Aorta (tissue), 5 donors: ENCODE data around the gene SLC38A4. TPM values are rescaled to one million over a fixed set of nuclear protein-coding genes. Genes with fewer than 3 reads are reported as not detected.
A peak's percentile ranks its signal among the peaks of the same experiment; 100 is the strongest.
"Not testable (repeated sequence)": the region's sequence is repeated elsewhere in the genome, so short reads cannot be mapped to it uniquely, and the experiment has no call there.

ENCODE experiments used
- ATAC-seq: fragments of 200-7000 bp; cut with Tn5 transposase; one replicate; pipeline ENCODE4 v1.9.1; 2022; ENCODE audit warnings: moderate library complexity; ENCODE audit not compliant: low FRiP score
- DNase-seq, 2 donors: peaks; one replicate each; pipeline ENCODE4 v3.0.0-alpha.2; 2020
- H3K27ac ChIP-seq, 2 donors: one replicate each; pipeline ENCODE4 v1.5.1; 2013; ENCODE audit warnings: low read length in 2 of 2, mild to moderate bottlenecking in 2 of 2, moderate library complexity in 2 of 2, control low read depth in 1 of 2, inconsistent platforms in 1 of 2, low read depth in 1 of 2
- H3K27me3 ChIP-seq, 2 donors: one replicate each; pipeline ENCODE4 v1.6.1; 2013; ENCODE audit warnings: control low read depth in 1 of 2, low read length in 1 of 2, mild to moderate bottlenecking in 1 of 2, moderate library complexity in 1 of 2; ENCODE audit not compliant: insufficient read depth in 2 of 2, control insufficient read depth in 1 of 2
- H3K36me3 ChIP-seq, 2 donors: one replicate each; pipeline ENCODE4 v1.6.1; 2013; ENCODE audit warnings: control low read depth in 1 of 2, low read length in 1 of 2, mild to moderate bottlenecking in 1 of 2; ENCODE audit not compliant: insufficient read depth in 2 of 2, control insufficient read depth in 1 of 2
- H3K4me1 ChIP-seq, 2 donors: one replicate each; pipeline ENCODE4 v1.6.1; 2013; ENCODE audit warnings: low read length in 2 of 2, control low read depth in 1 of 2, mild to moderate bottlenecking in 1 of 2, moderate library complexity in 1 of 2; ENCODE audit not compliant: insufficient read depth in 2 of 2, control insufficient read depth in 1 of 2
- H3K4me3 ChIP-seq, 2 donors: one replicate each; pipeline ENCODE4 v1.5.1; 2013; ENCODE audit warnings: low read length in 2 of 2, control low read depth in 1 of 2, mild to moderate bottlenecking in 1 of 2
- H3K9me3 ChIP-seq: one replicate; pipeline ENCODE4 v1.6.1; 2013; ENCODE audit warnings: mild to moderate bottlenecking, low read length; ENCODE audit not compliant: control insufficient read depth
- WGBS, 2 donors: extraction: QIAGEN DNeasy Blood & Tissue Kit; methylation state at CpG; one replicate each; pipeline ENCODE4 v1.1.7; 2013; 5-methylcytosine and 5-hydroxymethylcytosine counted together
- intact Hi-C, 2 donors: fragments of 100-400 bp; cut with DNase I; formaldehyde crosslinking; loops; one replicate each; pipeline versions ENCODE4 v1.14.2 to v1.15.0; 2022
- long read RNA-seq, 2 donors: library from polyadenylated mRNA; unstranded; transcript quantifications; one replicate each; pipeline ENCODE4 v2.0.0, GENCODE V29; 2020 to 2021
- polyA plus RNA-seq, 2 donors: library from polyadenylated mRNA; stranded (reverse); fragments of 200-250 nt; gene quantifications; one replicate each; pipeline ENCODE4 v1.2.3, GENCODE V29; 2013
- total RNA-seq, 2 donors: library from RNA; stranded (reverse); fragmentation: NEBNext Ultra II Directional; extraction: Animal tissue kit (Norgen Biotek cat#: 25700); gene quantifications; one replicate each; pipeline ENCODE4 v1.2.1, GENCODE V29; 2021
- donor health status: healthy with polysubstance abuse.
- donor health status: Bipolar disorder and iron deficiency.
- donor health status: DM: no; HTN: no; CAD: no.
- donor health status: DM: no; HTN: no; CAD: no.
- donor health status: DM: yes; HTN: yes; CAD: no.

The SLC38A4 gene
- under 1 TPM; 0.12 to 0.65 TPM for total RNA-seq
- polyA plus RNA-seq: under 1 TPM in 1 of 2 donors, not detected in 1; 0.03 TPM
- long read RNA-seq, donor 1: 0 reads
- long read RNA-seq, donor 2, partial matches to known transcripts: 0 of 2 reads
- long read RNA-seq, donor 2, other reads (novel, unspliced or antisense): 2 of 2 reads

DNA sequence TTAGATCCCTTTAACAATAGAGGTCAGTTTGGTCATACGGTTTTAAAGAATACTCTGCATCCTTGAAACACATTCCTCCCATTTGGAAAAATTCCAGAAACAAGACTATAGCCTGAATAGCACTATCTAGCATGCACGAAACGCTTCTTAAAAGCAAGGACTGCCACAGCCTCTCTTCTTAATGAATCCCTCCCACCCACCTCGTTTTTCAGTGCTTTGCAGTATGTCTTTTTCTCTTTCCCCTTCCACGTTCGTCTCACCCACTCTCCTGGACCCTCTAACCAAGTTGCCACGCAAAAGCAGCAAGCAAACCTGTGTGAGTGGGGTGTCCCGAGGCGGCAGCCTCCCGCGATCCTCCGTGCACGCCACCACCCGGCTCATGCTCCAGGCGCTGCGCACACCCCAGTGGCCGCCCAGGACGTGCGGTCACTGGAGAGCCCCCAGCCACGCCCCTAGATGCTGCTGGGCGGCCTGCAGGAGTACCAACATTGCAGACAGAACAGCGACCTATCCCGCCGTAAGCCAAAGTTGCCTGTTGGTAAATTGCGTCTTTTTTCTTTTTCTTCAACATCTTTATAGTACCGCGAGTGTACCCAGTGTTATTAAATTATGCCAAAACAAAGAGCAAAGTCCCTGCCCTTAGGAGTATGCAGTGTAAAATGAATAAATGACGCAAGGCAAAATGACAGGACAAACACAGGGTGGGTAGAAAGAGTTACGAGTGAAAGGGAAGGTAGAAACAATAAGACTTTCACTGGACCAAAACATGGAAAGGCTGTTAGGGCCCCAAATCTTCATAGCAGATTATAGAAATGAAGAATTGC is at the start of gene SLC38A4:
SLC38A4 (minus strand) TSS at position 407 of the 824 bp plus-strand sequence. CDS start 32,926 bp downstream, outside the sequence.
- Histone ChIP-seq H3K27ac (no peak within 1 kb of the TSS), H3K9me3 (no peaks in the 10 kb centered on the region), H3K36me3 (no peaks in the 10 kb centered on the region), H3K4me3 (no peak within 1 kb of the TSS), H3K4me1 (no peaks in the 10 kb centered on the region), H3K27me3 (no peaks in the 10 kb centered on the region)
- ATAC-seq (peak; percentile 57), DNase-seq (peak in 1 of 2 donors; percentile 82)
- intact Hi-C loops: no loop called here
- 10 to 11% methylated on average over 29 of the region's 29 CpGs for WGBS, 2 donors

GRCh38 chr12:46875095-46875494 is 49.3 kb upstream of the SLC38A4 start:
- ATAC-seq: no peak
- H3K9me3 ChIP-seq: peaks cover 5% of the 10 kb centered on the region

DNA sequence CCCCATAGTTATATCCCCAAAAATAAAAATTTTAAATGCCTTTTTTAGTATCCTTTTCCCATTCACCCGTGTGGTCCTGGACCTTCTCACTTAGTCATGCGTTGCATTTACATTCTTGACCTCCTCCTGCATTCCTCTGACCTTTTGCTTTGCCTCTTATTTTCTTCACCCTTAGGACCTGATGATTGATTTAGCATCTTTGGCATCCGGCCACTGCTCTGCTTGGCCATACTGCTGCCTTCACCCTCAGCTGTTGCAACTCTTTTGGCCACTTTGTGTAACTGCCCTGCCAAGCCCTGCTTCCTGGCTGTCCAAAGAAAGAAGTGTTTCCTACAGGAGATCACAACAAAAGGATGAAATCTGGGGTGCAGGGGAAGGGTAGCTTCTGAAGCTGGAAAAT is 48.8 kb upstream of the SLC38A4 start:
- intact Hi-C loops: no loop called here
- Histone ChIP-seq H3K36me3 (no peaks in the 10 kb centered on the region), H3K9me3 (peaks cover 5% of the 10 kb centered on the region), H3K27me3 (no peaks in the 10 kb centered on the region), H3K4me1 (no peaks in the 10 kb centered on the region), H3K4me3 (no peak overlapping the region), H3K27ac (no peak overlapping the region)
- ATAC-seq (no peak), DNase-seq (no peak)
- WGBS, 2 donors: 6 to 21% methylated on average over 3 of the region's 3 CpGs

More at GRCh38 chr12:46875095-46875494, 49.3 kb upstream of the SLC38A4 start:
- DNase-seq: no peak
- H3K36me3 ChIP-seq: no peaks in the 10 kb centered on the region
- WGBS, 2 donors: 80 to 83% methylated on average over 1 of the region's 1 CpG
- no peak overlapping the region for H3K4me3 ChIP-seq
- no peaks in the 10 kb centered on the region for H3K4me1 ChIP-seq
- intact Hi-C loops: no loop called here
- H3K27me3 ChIP-seq: no peaks in the 10 kb centered on the region
- H3K27ac ChIP-seq: no peak overlapping the region

DNA sequence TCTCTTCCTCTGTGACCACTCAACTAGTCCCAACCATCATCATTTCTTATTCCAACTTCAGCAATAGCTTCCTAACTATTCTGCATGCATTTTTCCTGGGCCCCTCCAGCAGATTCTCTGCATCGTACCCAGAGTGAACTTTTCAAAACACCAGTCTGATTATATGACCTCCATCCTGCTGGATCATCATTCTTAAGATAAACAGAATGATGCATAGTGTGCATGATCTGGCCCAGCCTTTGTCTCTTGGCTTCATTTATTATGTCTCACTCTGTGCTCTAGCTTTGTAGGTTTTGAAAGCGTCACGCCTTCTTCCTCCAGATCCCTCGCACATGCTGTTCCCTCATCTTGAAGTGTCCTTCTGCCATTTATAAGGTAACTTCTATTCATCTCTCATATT is 46.3 kb upstream of the SLC38A4 start:
- intact Hi-C loops: no loop called here
- 84 to 87% methylated on average over 4 of the region's 4 CpGs for WGBS, 2 donors
- DNase-seq (no peak), ATAC-seq (no peak)
- Histone ChIP-seq H3K36me3 (no peaks in the 10 kb centered on the region), H3K27me3 (no peaks in the 10 kb centered on the region), H3K4me3 (no peak overlapping the region), H3K9me3 (peaks cover 2% of the 10 kb centered on the region), H3K27ac (no peak overlapping the region), H3K4me1 (no peaks in the 10 kb centered on the region)

GRCh38 chr12:46865311-46865710 is 39.5 kb upstream of the SLC38A4 start:
- Histone ChIP-seq H3K27ac (no peak overlapping the region), H3K4me1 (no peaks in the 10 kb centered on the region), H3K9me3 (peaks cover 6% of the 10 kb centered on the region), H3K36me3 (no peaks in the 10 kb centered on the region), H3K27me3 (no peaks in the 10 kb centered on the region), H3K4me3 (no peak overlapping the region)
- intact Hi-C loops: no loop called here
- DNase-seq (no peak), ATAC-seq (no peak)

GRCh38 chr12:46858368-46858767 is 32.6 kb upstream of the SLC38A4 start:
- 83 to 89% methylated on average over 4 of the region's 4 CpGs for WGBS, 2 donors
- intact Hi-C loops: no loop called here
- ATAC-seq: no peak
- DNase-seq: no peak
- H3K4me1 ChIP-seq: no peaks in the 10 kb centered on the region
- H3K27me3 ChIP-seq: no peaks in the 10 kb centered on the region
- peaks cover 1% of the 10 kb centered on the region for H3K9me3 ChIP-seq
- H3K27ac ChIP-seq: no peak overlapping the region
- no peaks in the 10 kb centered on the region for H3K36me3 ChIP-seq
- no peak overlapping the region for H3K4me3 ChIP-seq

- no peaks in the 10 kb centered on the region for H3K36me3 ChIP-seq
- H3K27ac ChIP-seq: no peak overlapping the region
- no peak overlapping the region for H3K4me3 ChIP-seq
- intact Hi-C loops: no loop called here
- peaks cover 1% of the 10 kb centered on the region for H3K9me3 ChIP-seq
- no peaks in the 10 kb centered on the region for H3K27me3 ChIP-seq
- ATAC-seq (no peak), DNase-seq (no peak)
- H3K4me1 ChIP-seq: no peaks in the 10 kb centered on the region
Observed at GRCh38 chr12:46857486-46857885, 31.7 kb upstream of the SLC38A4 start.

DNA sequence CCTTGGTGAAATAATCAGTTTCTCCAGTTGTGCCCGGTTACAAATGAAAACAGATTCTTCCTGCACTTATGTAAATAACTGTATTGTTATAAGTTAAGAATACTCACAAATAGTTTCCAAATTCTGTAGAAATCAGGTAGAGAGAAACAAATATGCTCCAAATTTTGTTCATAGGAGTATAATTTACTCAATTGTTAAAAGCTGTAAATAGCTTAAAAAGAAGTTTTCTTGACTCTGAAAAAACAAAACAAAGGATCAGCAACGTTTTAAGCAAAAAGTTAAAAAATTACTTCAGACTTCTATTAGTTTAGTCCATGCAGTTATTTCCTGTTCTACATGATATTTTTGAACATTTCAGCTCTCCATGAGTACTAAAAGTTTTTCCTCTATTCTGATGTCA is 30.0 kb upstream of the SLC38A4 start:
- Histone ChIP-seq H3K27ac (no peak overlapping the region), H3K27me3 (no peaks in the 10 kb centered on the region), H3K4me1 (no peaks in the 10 kb centered on the region), H3K9me3 (no peaks in the 10 kb centered on the region), H3K36me3 (no peaks in the 10 kb centered on the region), H3K4me3 (no peak overlapping the region)
- no peak for ATAC-seq
- WGBS, 2 donors: 21 to 23% methylated on average over 2 of the region's 2 CpGs
- DNase-seq: no peak
- intact Hi-C loops: no loop called here

DNA sequence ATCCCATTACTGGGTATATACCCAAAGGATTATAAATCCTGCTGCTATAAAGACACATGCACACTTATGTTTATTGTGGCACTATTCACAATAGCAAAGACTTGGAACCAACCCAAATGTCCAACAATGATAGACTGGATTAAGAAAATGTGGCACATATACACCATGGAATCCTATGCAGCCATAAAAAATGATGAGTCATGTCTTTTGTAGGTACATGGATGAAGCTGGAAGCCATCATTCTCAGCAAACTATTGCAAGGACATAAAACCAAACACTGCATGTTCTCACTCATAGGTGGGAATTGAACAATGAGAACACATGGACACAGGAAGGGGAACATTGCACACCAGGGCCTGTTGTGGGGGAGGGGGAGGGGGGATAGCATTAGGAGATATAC is 28.4 kb upstream of the SLC38A4 start:
- intact Hi-C loops, ATAC-seq, H3K27ac ChIP-seq, H3K4me3 ChIP-seq, H3K9me3 ChIP-seq, H3K36me3 ChIP-seq, H3K4me1 ChIP-seq, DNase-seq, H3K27me3 ChIP-seq: not testable (repeated sequence)
